Astrocyte of the cerebellum (primary cell): Measurements from ENCODE around the gene OCA2.

Experiments
- DNase-seq: peaks from one replicate; pipeline ENCODE4 v3.0.0-alpha.2; 2011; ENCODE audit warnings: low read depth
- H3K4me3 ChIP-seq: 2 replicates; pipeline ENCODE4 v1.5.1; 2011; ENCODE audit warnings: mild to moderate bottlenecking, low read depth, low read length, moderate library complexity
- in situ Hi-C: cut with HindIII; loops from 2 replicates; pipeline ENCODE4 v1.10.0; 2017; ENCODE audit warnings: low sequenced_read_pairs
- TF ChIP-seq, protein P1 (sequence below): IDR thresholded peaks from 2 replicates; pipeline ENCODE4 v1.5.1; 2012; ENCODE audit warnings: low read length, low read depth, moderate library complexity, mild to moderate bottlenecking; ENCODE audit errors: missing control alignments

Gene OCA2

GRCh38 chr15:27878841-27879240, 220.3 kb downstream of the OCA2 start:
- no peak for DNase-seq
- no peak overlapping the region for H3K4me3 ChIP-seq
- in situ Hi-C loops, result no loop called here
- TF ChIP-seq, protein P1, sequence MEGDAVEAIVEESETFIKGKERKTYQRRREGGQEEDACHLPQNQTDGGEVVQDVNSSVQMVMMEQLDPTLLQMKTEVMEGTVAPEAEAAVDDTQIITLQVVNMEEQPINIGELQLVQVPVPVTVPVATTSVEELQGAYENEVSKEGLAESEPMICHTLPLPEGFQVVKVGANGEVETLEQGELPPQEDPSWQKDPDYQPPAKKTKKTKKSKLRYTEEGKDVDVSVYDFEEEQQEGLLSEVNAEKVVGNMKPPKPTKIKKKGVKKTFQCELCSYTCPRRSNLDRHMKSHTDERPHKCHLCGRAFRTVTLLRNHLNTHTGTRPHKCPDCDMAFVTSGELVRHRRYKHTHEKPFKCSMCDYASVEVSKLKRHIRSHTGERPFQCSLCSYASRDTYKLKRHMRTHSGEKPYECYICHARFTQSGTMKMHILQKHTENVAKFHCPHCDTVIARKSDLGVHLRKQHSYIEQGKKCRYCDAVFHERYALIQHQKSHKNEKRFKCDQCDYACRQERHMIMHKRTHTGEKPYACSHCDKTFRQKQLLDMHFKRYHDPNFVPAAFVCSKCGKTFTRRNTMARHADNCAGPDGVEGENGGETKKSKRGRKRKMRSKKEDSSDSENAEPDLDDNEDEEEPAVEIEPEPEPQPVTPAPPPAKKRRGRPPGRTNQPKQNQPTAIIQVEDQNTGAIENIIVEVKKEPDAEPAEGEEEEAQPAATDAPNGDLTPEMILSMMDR, result no peak

- H3K4me3 ChIP-seq, result no peak overlapping the region
- no peak for DNase-seq
- TF ChIP-seq, protein P1, result no peak
- in situ Hi-C loops, result no loop called here
These were observed 225.3 kb downstream of the OCA2 start for GRCh38 chr15:27873828-27874227.

- DNase-seq, result no peak
- TF ChIP-seq, protein P1, result no peak
- in situ Hi-C loops, result no loop called here
- H3K4me3 ChIP-seq, result no peak overlapping the region
These were observed 226.1 kb downstream of the OCA2 start for GRCh38 chr15:27873039-27873438.

DNA sequence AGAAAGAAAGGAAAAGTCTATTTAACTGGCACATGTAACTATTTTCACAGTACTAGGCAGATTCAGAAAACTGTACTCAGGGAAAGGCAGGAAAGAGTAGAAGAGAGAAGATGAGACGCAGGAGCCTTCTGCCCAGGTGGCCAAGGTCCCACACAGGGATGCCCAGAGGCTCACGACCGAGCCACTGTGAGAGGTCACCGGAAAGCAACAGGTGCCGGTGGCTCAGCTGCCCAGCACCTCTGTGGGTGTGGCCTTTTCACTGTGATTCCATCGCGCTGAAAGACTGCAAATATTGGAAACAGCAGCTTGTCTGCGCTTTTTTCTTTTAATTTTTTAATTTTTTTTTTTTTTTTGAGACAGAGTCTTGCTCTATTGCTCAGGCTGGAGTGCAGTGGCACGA, 226.8 kb downstream of the OCA2 start:
- H3K4me3 ChIP-seq, result no peak overlapping the region
- TF ChIP-seq, protein P1, result no peak
- DNase-seq, result no peak
- in situ Hi-C loops, result no loop called here

- no peak for DNase-seq
- in situ Hi-C loops, result no loop called here
- TF ChIP-seq, protein P1, result no peak
- H3K4me3 ChIP-seq, result no peak overlapping the region
These were observed 227.2 kb downstream of the OCA2 start for GRCh38 chr15:27871902-27872260.

- in situ Hi-C loops, result no loop called here
- DNase-seq, result no peak
- H3K4me3 ChIP-seq, result no peak overlapping the region
- TF ChIP-seq, protein P1, result no peak
These were observed 227.8 kb downstream of the OCA2 start for GRCh38 chr15:27871078-27871901.
